Measurements from ENCODE around the gene HOXA13.

HOXA13 gene

GRCh38 chr7:27235387-27236311, 35.8 kb upstream of the HOXA13 start:
- DNase-seq = no peak

GRCh38 chr7:27229448-27229847, 29.6 kb upstream of the HOXA13 start:
- DNase-seq = no peak

GRCh38 chr7:27224983-27225934, 25.4 kb upstream of the HOXA13 start:
- DNase-seq = no peak

DNA sequence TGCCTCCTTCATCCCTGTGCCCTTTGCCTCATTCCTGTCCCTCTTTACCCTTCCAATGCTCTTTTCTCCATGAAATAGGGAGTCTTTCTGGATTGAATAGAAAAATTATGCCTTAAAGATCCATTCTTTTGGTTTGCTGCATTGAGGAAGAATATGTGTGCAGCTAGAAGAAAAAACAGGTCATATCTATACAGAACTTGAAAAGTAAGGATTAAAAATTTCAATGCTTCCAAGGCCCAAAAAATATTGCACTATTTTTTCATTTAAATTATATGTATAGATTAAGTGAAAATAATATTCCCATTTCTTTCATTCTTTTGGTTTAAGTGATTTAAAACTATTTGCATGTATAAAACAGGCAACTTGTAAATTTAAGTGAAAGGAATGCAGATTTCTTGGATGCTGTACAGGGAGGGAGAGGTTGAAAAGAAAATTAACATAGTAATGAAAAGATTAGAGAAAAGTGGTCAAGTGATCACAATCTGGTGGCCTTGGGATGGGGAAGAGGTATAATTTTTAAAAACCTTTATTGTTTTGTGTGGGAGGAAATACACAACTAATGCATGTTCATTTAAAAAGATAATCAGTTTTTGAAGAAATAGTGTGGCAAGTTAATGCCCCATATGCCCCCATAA, 24.2 kb upstream of the HOXA13 start:
- no peak for DNase-seq

- DNase-seq = no peak
Measured at GRCh38 chr7:27221201-27221797, 21.4 kb upstream of the HOXA13 start.

- no peak for DNase-seq
Measured at GRCh38 chr7:27220440-27220955, 20.6 kb upstream of the HOXA13 start.

- DNase-seq = no peak
Measured at GRCh38 chr7:27219821-27220220, 19.9 kb upstream of the HOXA13 start.

DNA sequence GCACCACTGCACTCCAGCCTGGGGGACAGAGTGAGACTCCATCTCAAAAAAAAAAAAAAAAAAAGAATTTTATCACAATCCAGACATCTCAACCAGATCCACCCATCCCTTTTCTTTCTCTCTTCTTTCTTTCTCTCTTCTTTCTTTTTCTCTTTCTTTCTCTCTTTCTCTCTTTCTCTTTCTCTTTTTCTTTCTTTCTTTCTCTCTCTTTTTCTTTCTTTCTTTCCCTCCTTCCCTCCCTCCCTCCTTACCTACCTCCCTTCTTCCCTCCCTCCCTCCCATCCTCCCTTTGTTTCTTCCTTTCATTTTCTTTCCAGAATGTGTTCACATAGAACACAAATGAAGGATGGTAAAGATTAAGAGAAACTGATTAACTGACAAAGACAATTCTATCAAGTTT, 18.1 kb upstream of the HOXA13 start:
- no peak for DNase-seq

DNA sequence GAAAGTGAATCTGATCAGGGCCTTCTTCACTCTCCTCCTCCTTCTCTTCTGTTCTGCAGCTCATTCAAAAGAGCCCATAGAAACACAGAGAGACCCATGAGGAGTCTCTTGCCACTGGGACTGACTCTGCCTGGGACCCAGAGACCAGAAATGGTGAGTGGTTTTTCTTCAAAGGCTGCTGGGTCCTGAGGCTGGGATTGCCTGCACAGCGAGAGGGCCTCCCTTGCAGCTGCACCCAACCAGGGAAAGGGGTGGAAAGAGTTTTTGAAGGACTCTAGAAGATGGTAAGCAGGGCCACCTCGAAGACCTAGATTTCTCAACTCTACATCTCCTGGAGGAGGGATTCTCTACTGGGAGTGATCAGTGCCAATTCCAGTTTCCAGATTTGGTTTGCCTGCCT, 15.5 kb upstream of the HOXA13 start:
- no peak for DNase-seq

- no peak for DNase-seq
Measured at GRCh38 chr7:27214239-27214950, 14.5 kb upstream of the HOXA13 start.

GRCh38 chr7:27213433-27214238, 13.7 kb upstream of the HOXA13 start:
- DNase-seq = no peak

DNA sequence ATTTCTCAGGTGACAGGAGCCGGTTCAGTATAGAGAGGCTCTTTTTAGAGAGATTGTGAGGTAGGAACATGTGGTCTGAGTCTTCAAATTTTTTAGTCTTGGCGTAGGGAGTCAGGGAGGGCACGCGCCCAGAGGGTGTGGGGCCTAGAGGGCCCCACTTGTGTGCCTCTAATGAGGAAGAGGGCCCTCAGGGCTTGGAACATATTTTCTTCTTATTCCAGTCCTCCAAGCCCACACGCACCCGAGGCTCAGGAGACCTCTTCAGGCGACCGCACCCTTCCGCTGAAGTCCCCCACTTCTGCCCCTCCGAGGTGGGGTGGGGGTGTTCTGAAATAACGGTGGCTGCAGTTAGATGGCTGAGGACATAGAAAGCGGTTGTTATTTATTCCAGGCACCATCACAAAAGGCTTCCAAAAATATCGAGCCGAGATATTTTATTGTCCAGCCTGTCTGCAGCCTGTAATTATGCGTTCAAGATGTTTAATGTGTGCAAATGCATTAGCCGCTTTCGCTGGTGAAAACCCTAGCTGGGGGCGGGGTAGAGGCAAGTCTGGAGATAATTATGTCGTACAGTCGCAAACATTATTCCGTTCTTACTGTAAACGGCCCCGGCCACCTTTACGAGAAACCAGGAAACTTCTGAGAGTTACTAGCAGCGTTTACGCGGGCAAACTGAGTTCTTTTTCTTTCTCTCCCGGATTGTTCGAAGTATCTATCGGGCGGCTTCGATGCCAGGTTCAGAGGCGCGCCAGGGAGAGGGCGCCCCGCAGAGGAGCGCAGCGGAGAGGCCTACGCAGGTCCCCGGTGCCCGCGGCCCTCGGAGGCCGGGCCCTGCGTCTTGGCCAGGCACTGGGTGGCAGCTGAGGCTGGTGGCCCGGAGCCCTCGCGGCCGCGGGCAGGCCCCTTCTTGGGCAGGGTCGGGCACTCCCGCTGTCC, 12.9 kb upstream of the HOXA13 start:
- no peak for DNase-seq

- no peak for DNase-seq
Measured at GRCh38 chr7:27211764-27212204, 11.9 kb upstream of the HOXA13 start.

- DNase-seq = no peak
Measured at GRCh38 chr7:27211084-27211446, 11.2 kb upstream of the HOXA13 start.

GRCh38 chr7:27210441-27211083, 10.7 kb upstream of the HOXA13 start:
- DNase-seq = peak; percentile 69

- DNase-seq = no peak
Measured at GRCh38 chr7:27209933-27210440, 10.1 kb upstream of the HOXA13 start.

GRCh38 chr7:27208998-27209397, 9.1 kb upstream of the HOXA13 start:
- no peak for DNase-seq

DNA sequence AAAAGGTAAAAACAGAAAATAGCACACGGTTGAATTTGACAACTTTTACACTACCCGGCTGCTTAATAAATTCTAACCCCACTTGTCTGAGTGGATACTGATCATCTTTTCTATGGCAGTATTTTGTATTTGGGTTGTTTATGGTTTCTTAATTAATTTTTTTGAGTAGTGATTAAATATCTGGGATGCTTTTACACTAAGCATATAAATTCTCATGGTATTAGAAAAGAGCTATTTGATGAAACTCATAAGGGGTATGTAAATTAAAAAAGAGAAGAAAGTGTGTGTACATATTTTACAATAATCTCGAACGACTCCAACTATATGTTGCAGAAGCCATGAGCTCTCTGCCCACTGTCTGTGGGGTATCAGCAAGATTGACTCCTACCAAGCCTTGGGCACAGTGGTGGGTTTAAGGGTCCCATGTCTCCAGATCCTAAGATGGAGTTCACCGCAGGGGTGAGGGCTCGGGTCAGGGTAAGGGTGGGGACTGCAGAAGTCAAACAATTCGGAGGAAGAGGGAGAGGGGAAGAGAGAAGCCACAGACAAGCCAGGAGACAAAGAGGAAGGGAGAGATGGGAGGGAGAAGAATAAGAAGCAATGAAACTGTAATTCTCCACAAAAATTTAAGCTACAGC, 7.6 kb upstream of the HOXA13 start:
- no peak for DNase-seq

All from activated CD4-positive, alpha-beta T cell treated with anti-CD3 and anti-CD28 coated beads for 48 hours (primary cell).